WI38 (cell line): Measurements from ENCODE around the gene ABHD10.
A peak's percentile ranks its signal among the peaks of the same experiment; 100 is the strongest.

Source experiments
- H3K4me3 ChIP-seq: 2 replicates; pipeline ENCODE4 v1.5.1; 2011; ENCODE audit warnings: low read depth, mild to moderate bottlenecking, control low read depth, low read length
- CTCF ChIP-seq: IDR thresholded peaks from 2 replicates; pipeline ENCODE4 v1.5.1; 2012; ENCODE audit warnings: low read depth, mild to moderate bottlenecking, control low read depth, low read length

ABHD10 gene

GRCh38 chr3:112013058-112013783, 34.4 kb downstream of the ABHD10 start:
- TF ChIP-seq CTCF, result peak; percentile 74

GRCh38 chr3:112013784-112014143, 34.9 kb downstream of the ABHD10 start:
- TF ChIP-seq CTCF, result no peak

More at GRCh38 chr3:112013058-112013783, 34.4 kb downstream of the ABHD10 start:
- no peak overlapping the region for H3K4me3 ChIP-seq

GRCh38 chr3:112017091-112017490, 38.3 kb downstream of the ABHD10 start:
- TF ChIP-seq CTCF, result no peak
- no peak overlapping the region for H3K4me3 ChIP-seq

More at GRCh38 chr3:112013784-112014143, 34.9 kb downstream of the ABHD10 start:
- H3K4me3 ChIP-seq, result no peak overlapping the region

GRCh38 chr3:112018712-112019111, 39.9 kb downstream of the ABHD10 start:
- no peak for TF ChIP-seq CTCF
- H3K4me3 ChIP-seq, result no peak overlapping the region

GRCh38 chr3:112019716-112020115, 40.9 kb downstream of the ABHD10 start:
- H3K4me3 ChIP-seq, result no peak overlapping the region
- no peak for TF ChIP-seq CTCF

GRCh38 chr3:112020674-112021085, 41.9 kb downstream of the ABHD10 start:
- no peak for TF ChIP-seq CTCF
- no peak overlapping the region for H3K4me3 ChIP-seq

GRCh38 chr3:112027142-112027541, 48.3 kb downstream of the ABHD10 start:
- no peak for TF ChIP-seq CTCF

More at GRCh38 chr3:112027142-112027541, 48.3 kb downstream of the ABHD10 start:
- no peak overlapping the region for H3K4me3 ChIP-seq
